IMR-90 (cell line): Measurements from ENCODE around the gene SPINK5. TPM values are rescaled to one million over a fixed set of nuclear protein-coding genes. Genes with fewer than 3 reads are reported as not detected.

Experiments used
- ATAC-seq: fragments of 200-7000 bp; cut with Tn5 transposase; 2 replicates; pipeline ENCODE4 v1.9.1; 2020; ENCODE audit warnings: low read depth, mild to moderate bottlenecking, moderate library complexity
- BruUV-seq: library from RNA; stranded (reverse); fragments of 400-500 nt; replicated peaks from 2 replicates; lab custom pipeline; 2021; lab: Mats Ljungman, UMichigan
- CTCF ChIA-PET: fragments of 300-600 bp; formaldehyde crosslinking; extraction: SDS; loops from one replicate; lab custom pipeline; 2021; ENCODE audit warnings: antibody characterized with exemption; lab: Yijun Ruan, JAX
- POLR2A ChIA-PET: fragments of 300-600 bp; sonication (Branson Sonifier 250); formaldehyde crosslinking; loops from one replicate; lab custom pipeline; 2022; ENCODE audit warnings: antibody characterized with exemption; ENCODE audit not compliant: unreplicated experiment; lab: Charles Lee
- DNase-seq: peaks from one replicate; pipeline ENCODE4 v3.0.0; 2013
- H2AFZ ChIP-seq: replicated peaks from 2 replicates; pipeline ENCODE3; 2013; ENCODE audit warnings: low read length, mild to moderate bottlenecking; ENCODE audit not compliant: poor library complexity
- H2AK5ac ChIP-seq: 2 replicates; pipeline ENCODE4 v1.6.1; 2013; ENCODE audit warnings: low read depth, low read length, inconsistent platforms
- H2AK9ac ChIP-seq: replicated peaks from 2 replicates; pipeline ENCODE3; 2013; ENCODE audit warnings: mild to moderate bottlenecking, low read depth, low read length, moderate library complexity; ENCODE audit not compliant: poor library complexity
- H2BK120ac ChIP-seq: 2 replicates; pipeline ENCODE4 v1.6.1; 2013; ENCODE audit warnings: low read depth, low read length, inconsistent platforms
- H2BK15ac ChIP-seq: 3 replicates; pipeline ENCODE4 v1.6.1; 2013; ENCODE audit warnings: low read depth, low read length, inconsistent platforms
- H2BK20ac ChIP-seq: 2 replicates; pipeline ENCODE4 v1.6.1; 2013; ENCODE audit warnings: low read depth, mild to moderate bottlenecking, inconsistent platforms, low read length, moderate library complexity
- H2BK5ac ChIP-seq: 2 replicates; pipeline ENCODE4 v1.6.1; 2013; ENCODE audit warnings: mild to moderate bottlenecking, low read depth, low read length, inconsistent platforms; ENCODE audit not compliant: poor library complexity, severe bottlenecking
- H3K14ac ChIP-seq: replicated peaks from 2 replicates; pipeline ENCODE4 v1.6.1; 2013; ENCODE audit warnings: low read depth, low read length, inconsistent platforms
- H3K18ac ChIP-seq: 2 replicates; pipeline ENCODE4 v1.6.1; 2013; ENCODE audit warnings: low read depth, low read length, control low read depth
- H3K23ac ChIP-seq: 2 replicates; pipeline ENCODE4 v1.6.1; 2013; ENCODE audit warnings: low read depth, low read length, inconsistent platforms
- H3K27ac ChIP-seq: 2 replicates; pipeline ENCODE4 v1.5.1; 2013; ENCODE audit warnings: mild to moderate bottlenecking, control low read depth, low read length; ENCODE audit not compliant: insufficient read depth
- H3K27me3 ChIP-seq: 2 replicates; pipeline ENCODE4 v1.6.1; 2013; ENCODE audit warnings: low read length; ENCODE audit not compliant: control insufficient read depth, insufficient read depth
- H3K36me3 ChIP-seq: 2 replicates; pipeline ENCODE4 v1.6.1; 2013; ENCODE audit warnings: low read length, mixed read lengths; ENCODE audit not compliant: control insufficient read depth, insufficient read depth
- H3K4ac ChIP-seq: 2 replicates; pipeline ENCODE4 v1.6.1; 2013; ENCODE audit warnings: low read depth, low read length, inconsistent platforms
- H3K4me1 ChIP-seq: 2 replicates; pipeline ENCODE4 v1.6.1; 2013; ENCODE audit warnings: low read length, mixed read lengths; ENCODE audit not compliant: control insufficient read depth, insufficient read depth
- H3K4me2 ChIP-seq: 2 replicates; pipeline ENCODE4 v1.6.1; 2013; ENCODE audit warnings: low read depth, mild to moderate bottlenecking, control low read depth, low read length, moderate library complexity
- H3K4me3 ChIP-seq: 2 replicates; pipeline ENCODE4 v1.5.1; 2013; ENCODE audit warnings: low read depth, mild to moderate bottlenecking, control low read depth, low read length, moderate library complexity; ENCODE audit not compliant: insufficient read depth
- H3K56ac ChIP-seq: 2 replicates; pipeline ENCODE4 v1.6.1; 2013; ENCODE audit warnings: low read length, inconsistent platforms; ENCODE audit not compliant: insufficient read depth; ENCODE audit errors: extremely low read depth
- H3K79me1 ChIP-seq, 2 experiments: 2 replicates each; pipeline ENCODE4 v1.6.1; 2013; ENCODE audit warnings: low read length in 2 of 2, inconsistent platforms in 1 of 2, low read depth in 1 of 2
- H3K9ac ChIP-seq: 2 replicates; pipeline ENCODE4 v1.6.1; 2013; ENCODE audit warnings: low read depth, low read length, control low read depth
- H3K9me1 ChIP-seq: 2 replicates; pipeline ENCODE4 v1.6.1; 2013; ENCODE audit warnings: low read length, inconsistent platforms; ENCODE audit not compliant: insufficient read depth
- H3K9me3 ChIP-seq: 2 replicates; pipeline ENCODE4 v1.6.1; 2013; ENCODE audit warnings: low read length; ENCODE audit not compliant: control insufficient read depth, insufficient read depth
- H4K20me1 ChIP-seq: 2 replicates; pipeline ENCODE4 v1.6.1; 2013; ENCODE audit warnings: low read length, inconsistent platforms; ENCODE audit not compliant: insufficient read depth
- H4K5ac ChIP-seq: 2 replicates; pipeline ENCODE4 v1.6.1; 2013; ENCODE audit warnings: mild to moderate bottlenecking, low read depth, low read length, control low read depth
- H4K8ac ChIP-seq, 2 experiments: 2 replicates each; pipeline ENCODE4 v1.6.1; 2013; ENCODE audit warnings: low read depth in 2 of 2, low read length in 2 of 2, control low read depth in 1 of 2, inconsistent platforms in 1 of 2
- H4K91ac ChIP-seq: 2 replicates; pipeline ENCODE4 v1.6.1; 2013; ENCODE audit warnings: low read depth, low read length, inconsistent platforms; ENCODE audit not compliant: insufficient read depth
- BHLHE40 ChIP-seq: fragments of 150-350 bp; IDR thresholded peaks from 2 replicates; pipeline ENCODE4 v1.6.1; 2016; ENCODE audit warnings: mild to moderate bottlenecking, low read depth, low read length
- CEBPB ChIP-seq: IDR thresholded peaks from 2 replicates; pipeline ENCODE4 v1.6.1; 2012; ENCODE audit warnings: low read depth, low read length, improper control_type of control experiment
- CHD1 ChIP-seq: IDR thresholded peaks from 2 replicates; pipeline ENCODE4 v1.6.1; 2012; ENCODE audit warnings: low read depth, low read length, improper control_type of control experiment
- CTCF ChIP-seq: conservative IDR thresholded peaks from 2 replicates; pipeline ENCODE4 v1.5.1; 2012; ENCODE audit warnings: mild to moderate bottlenecking, low read depth, low read length, improper control_type of control experiment
- ELK1 ChIP-seq: fragments of 150-350 bp; IDR thresholded peaks from 2 replicates; pipeline ENCODE4 v1.6.1; 2016; ENCODE audit warnings: low read depth, mild to moderate bottlenecking, low read length, moderate library complexity, borderline replicate concordance
- FOS ChIP-seq: fragments of 150-350 bp; IDR thresholded peaks from 2 replicates; pipeline ENCODE4 v1.6.1; 2016; ENCODE audit warnings: low read depth, low read length
- MAFK ChIP-seq: IDR thresholded peaks from 2 replicates; pipeline ENCODE4 v1.6.1; 2012; ENCODE audit warnings: low read depth, low read length, improper control_type of control experiment
- MAZ ChIP-seq: IDR thresholded peaks from 2 replicates; pipeline ENCODE4 v1.6.1; 2012; ENCODE audit warnings: low read depth, mild to moderate bottlenecking, low read length, improper control_type of control experiment, moderate library complexity, borderline replicate concordance
- MXI1 ChIP-seq: IDR thresholded peaks from 2 replicates; pipeline ENCODE4 v1.6.1; 2012; ENCODE audit warnings: low read depth, mild to moderate bottlenecking, low read length, moderate library complexity, borderline replicate concordance
- NFE2L2 ChIP-seq: fragments of 150-350 bp; IDR thresholded peaks from 2 replicates; pipeline ENCODE4 v1.6.1; 2016; ENCODE audit warnings: low read depth, mild to moderate bottlenecking, low read length
- POLR2A ChIP-seq: IDR thresholded peaks from 2 replicates; pipeline ENCODE4 v1.6.1; 2012; ENCODE audit warnings: mild to moderate bottlenecking, low read depth, low read length
- RAD21 ChIP-seq: IDR thresholded peaks from 2 replicates; pipeline ENCODE4 v1.6.1; 2012; ENCODE audit warnings: low read length, improper control_type of control experiment
- RCOR1 ChIP-seq: IDR thresholded peaks from 2 replicates; pipeline ENCODE4 v1.6.1; 2012; ENCODE audit warnings: mild to moderate bottlenecking, low read length, improper control_type of control experiment; ENCODE audit not compliant: insufficient replicate concordance
- RFX5 ChIP-seq: IDR thresholded peaks from 2 replicates; pipeline ENCODE4 v1.8.0; 2012; ENCODE audit warnings: low read depth, mild to moderate bottlenecking, low read length, moderate library complexity
- SMC3 ChIP-seq: fragments of 150-350 bp; IDR thresholded peaks from 2 replicates; pipeline ENCODE4 v1.6.1; 2016; ENCODE audit warnings: low read depth, mild to moderate bottlenecking, antibody characterized with exemption, low read length, moderate library complexity
- USF2 ChIP-seq: fragments of 150-350 bp; IDR thresholded peaks from 2 replicates; pipeline ENCODE4 v1.6.1; 2017; ENCODE audit warnings: mild to moderate bottlenecking, antibody characterized with exemption, low read length, low read depth
- WGBS, 2 experiments: methylation state at CpG; one replicate each; pipeline versions ENCODE4 v1.1.5 to v1.1.7; 2013; ENCODE audit warnings: missing lambda C conversion rate in 2 of 2; ENCODE audit not compliant: insufficient read length in 1 of 2; ENCODE audit errors: extremely low coverage in 2 of 2; 5-methylcytosine and 5-hydroxymethylcytosine counted together
- dilution Hi-C: fragments of 300-500 bp; cut with HindIII; formaldehyde crosslinking; loops from one replicate; pipeline ENCODE4 v1.14.3; 2018; ENCODE audit warnings: low sequenced_read_pairs; ENCODE audit not compliant: unreplicated experiment
- in situ Hi-C: fragments of 300-500 bp; cut with MboI; formaldehyde crosslinking; loops from 3 replicates; pipeline ENCODE4 v1.14.3; 2019; ENCODE audit warnings: low sequenced_read_pairs, inconsistent platforms, mixed read lengths
- intact Hi-C: fragments of 100-400 bp; cut with micrococcal nuclease; formaldehyde crosslinking; loops from 2 replicates; pipeline ENCODE4 v1.10.0; 2022
- polyA plus RNA-seq, 3 experiments: library from polyadenylated mRNA; depleted of rRNA; stranded (reverse); fragments of >200 nt; gene quantifications; 2 replicates each; pipeline ENCODE4 v1.2.3, GENCODE V29; 2012; ENCODE audit warnings: low replicate concordance in 1 of 3
- total RNA-seq: library from RNA; depleted of rRNA; stranded (reverse); fragments of >200 nt; gene quantifications from 2 replicates; pipeline ENCODE4 v1.2.3, GENCODE V29; 2012

SPINK5 gene
- total and polyA plus RNA-seq, 2 of the 4 experiments (the other 2 are of a cell fraction), result not detected

- no peak overlapping the region for H2BK20ac ChIP-seq
- H2BK5ac ChIP-seq, result no peak overlapping the region
- H2AK5ac ChIP-seq, result no peak overlapping the region
- no peak overlapping the region for H2BK15ac ChIP-seq
- TF ChIP-seq RCOR1 (no peak), FOS (no peak), MXI1 (no peak), CTCF (no peak), MAZ (no peak), POLR2A (no peak), NFE2L2 (no peak), SMC3 (no peak), RFX5 (no peak), RAD21 (no peak), USF2 (no peak), BHLHE40 (no peak), MAFK (no peak), ELK1 (no peak), CHD1 (no peak), CEBPB (no peak)
- intact Hi-C loops, result no loop called here
- no peaks in the 10 kb centered on the region for H3K9me1 ChIP-seq
- H2AK9ac ChIP-seq, result no peak overlapping the region
- dilution Hi-C loops, result no loop called here
- no CpG with 5 or more reads among the region's 2 CpGs for WGBS, 2 experiments
- H3K4me3 ChIP-seq, result no peak overlapping the region
- no peak overlapping the region for H3K27ac ChIP-seq
- POLR2A ChIA-PET, result no interaction called here
- no peak overlapping the region for H3K4ac ChIP-seq
- ATAC-seq (no peak), DNase-seq (no peak)
- in situ Hi-C loops, result loop anchor here (10.0 kb wide), 1 partner anchor 202 kb away; no protein-coding TSS in a partner anchor
- H3K4me2 ChIP-seq, result no peak overlapping the region
- CTCF ChIA-PET, result interaction anchor here (1.1 kb wide), 1 partner anchor 559 kb away, joined by 6 read pairs; no protein-coding TSS in a partner anchor
- no peak overlapping the region for H3K23ac ChIP-seq
- H3K27me3 ChIP-seq, result no peaks in the 10 kb centered on the region
- no peak overlapping the region for H4K8ac ChIP-seq
- no peak overlapping the region for H3K14ac ChIP-seq
- H4K91ac ChIP-seq, result no peak overlapping the region
- no peak overlapping the region for H2BK120ac ChIP-seq
- H4K20me1 ChIP-seq, result no peaks in the 10 kb centered on the region
- H2AFZ ChIP-seq, result no peak overlapping the region
- H3K18ac ChIP-seq, result no peak overlapping the region
- no peaks in the 10 kb centered on the region for H3K4me1 ChIP-seq
- no peak overlapping the region for H3K56ac ChIP-seq
- H3K9me3 ChIP-seq, result no peaks in the 10 kb centered on the region
- no peak overlapping the region for H4K5ac ChIP-seq
- H3K79me1 ChIP-seq, result no peaks in the 10 kb centered on the region
- no TSS peak for BruUV-seq
- H3K36me3 ChIP-seq, result no peaks in the 10 kb centered on the region
- no peak overlapping the region for H3K9ac ChIP-seq
Measured at GRCh38 chr5:148172377-148172776, 108.6 kb downstream of the SPINK5 start.
